Measurements from ENCODE around the gene GNB1L.

Gene GNB1L

GRCh38 chr22:19775496-19776325, 79.0 kb downstream of the GNB1L start:
- DNase-seq (no peak), ATAC-seq (no peak)

- DNase-seq (no peak), ATAC-seq (no peak)
Observed at GRCh38 chr22:19774628-19775027, 80.0 kb downstream of the GNB1L start.

GRCh38 chr22:19773470-19774040, 81.1 kb downstream of the GNB1L start:
- ATAC-seq, result no peak
- DNase-seq, result no peak

GRCh38 chr22:19772673-19773469, 81.8 kb downstream of the GNB1L start:
- ATAC-seq (no peak), DNase-seq (no peak)

GRCh38 chr22:19772422-19772672, 82.3 kb downstream of the GNB1L start:
- DNase-seq (no peak), ATAC-seq (no peak)

GRCh38 chr22:19770349-19771220, 84.1 kb downstream of the GNB1L start:
- DNase-seq, result no peak
- ATAC-seq, result no peak

- DNase-seq (no peak), ATAC-seq (no peak)
Observed at GRCh38 chr22:19769393-19769715, 85.3 kb downstream of the GNB1L start.

GRCh38 chr22:19767427-19768341, 87.0 kb downstream of the GNB1L start:
- no peak for ATAC-seq
- DNase-seq, result no peak

GRCh38 chr22:19766511-19767426, 87.9 kb downstream of the GNB1L start:
- ATAC-seq (peak; percentile 47), DNase-seq (peak; percentile 65)

- ATAC-seq, result no peak
- no peak for DNase-seq
Observed at GRCh38 chr22:19766240-19766510, 88.5 kb downstream of the GNB1L start.

GRCh38 chr22:19765477-19766239, 89.0 kb downstream of the GNB1L start:
- no peak for DNase-seq
- ATAC-seq, result no peak

GRCh38 chr22:19764636-19765476, 89.8 kb downstream of the GNB1L start:
- DNase-seq (no peak), ATAC-seq (no peak)

GRCh38 chr22:19764299-19764593, 90.4 kb downstream of the GNB1L start:
- ATAC-seq (no peak), DNase-seq (no peak)

GRCh38 chr22:19763458-19764298, 91.0 kb downstream of the GNB1L start:
- ATAC-seq (no peak), DNase-seq (no peak)

GRCh38 chr22:19762568-19763457, 91.9 kb downstream of the GNB1L start:
- DNase-seq (no peak), ATAC-seq (no peak)

- no peak for ATAC-seq
- DNase-seq, result no peak
Observed at GRCh38 chr22:19761725-19762567, 92.7 kb downstream of the GNB1L start.
